GM21381 (cell line): ENCODE data around the gene ELOVL6.
"Not testable (repeated sequence)": the region's sequence is repeated elsewhere in the genome, so short reads cannot be mapped to it uniquely, and the experiment has no call there.

Source experiments
- ATAC-seq: cut with Tn5 transposase; IDR thresholded peaks from one replicate; pipeline ENCODE4 v1.9.1; 2021; ENCODE audit warnings: mild to moderate bottlenecking, moderate library complexity; ENCODE audit not compliant: unreplicated experiment

Gene ELOVL6

DNA sequence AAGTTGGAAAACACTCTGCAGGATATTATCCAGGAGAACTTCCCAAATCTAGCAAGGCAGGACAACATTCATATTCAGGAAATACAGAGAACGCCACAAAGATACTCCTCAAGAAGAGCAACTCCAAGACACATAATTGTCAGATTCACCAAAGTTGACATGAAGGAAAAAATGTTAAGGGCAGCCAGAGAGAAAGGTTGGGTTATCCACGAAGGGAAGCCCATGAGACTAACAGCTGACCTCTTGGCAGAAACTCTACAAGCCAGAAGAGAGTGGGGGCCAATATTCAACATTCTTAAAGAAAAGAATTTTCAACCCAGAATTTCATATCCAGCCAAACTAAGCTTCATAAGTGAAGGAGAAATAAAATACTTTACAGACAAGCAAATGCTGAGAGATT lies 120.3 kb downstream of the ELOVL6 start:
- ATAC-seq, result not testable (repeated sequence)

DNA sequence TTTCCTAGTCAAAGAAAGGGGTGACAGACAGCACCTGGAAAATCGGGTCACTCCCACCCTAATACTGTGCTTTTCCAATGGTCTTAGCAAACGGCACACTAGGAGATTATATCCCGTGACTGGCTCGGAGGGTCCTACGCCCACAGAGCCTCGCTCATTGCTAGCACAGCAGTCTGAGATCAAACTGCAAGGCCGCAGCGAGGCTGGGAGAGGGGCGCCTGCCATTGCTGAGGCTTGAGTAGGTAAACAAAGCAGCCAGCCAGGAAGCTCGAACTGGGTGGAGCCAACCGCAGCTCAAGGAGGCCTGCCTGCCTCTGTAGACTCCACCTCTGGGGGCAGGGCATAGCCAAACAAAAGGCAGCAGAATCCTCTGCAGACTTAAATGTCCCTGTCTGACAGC lies 121.6 kb downstream of the ELOVL6 start:
- not testable (repeated sequence) for ATAC-seq

DNA sequence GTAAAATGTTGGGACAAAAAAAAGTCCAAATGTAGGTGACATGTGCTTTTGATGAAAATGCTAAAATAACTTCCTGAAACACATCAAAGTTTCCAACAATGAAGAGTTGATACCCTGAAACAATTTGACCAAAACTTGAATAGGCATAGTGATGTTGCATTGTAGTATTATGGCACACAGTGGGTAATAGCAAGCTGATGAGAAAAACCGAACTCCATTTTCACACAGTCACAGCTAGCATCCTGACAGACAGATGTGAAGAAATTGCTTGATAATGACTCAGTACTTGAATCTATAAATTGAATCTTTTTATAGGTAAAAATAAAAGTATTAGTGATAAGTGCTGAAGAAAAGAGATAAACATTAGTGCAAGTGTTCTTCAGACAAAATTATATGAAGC lies 122.5 kb downstream of the ELOVL6 start:
- ATAC-seq, result no peak

DNA sequence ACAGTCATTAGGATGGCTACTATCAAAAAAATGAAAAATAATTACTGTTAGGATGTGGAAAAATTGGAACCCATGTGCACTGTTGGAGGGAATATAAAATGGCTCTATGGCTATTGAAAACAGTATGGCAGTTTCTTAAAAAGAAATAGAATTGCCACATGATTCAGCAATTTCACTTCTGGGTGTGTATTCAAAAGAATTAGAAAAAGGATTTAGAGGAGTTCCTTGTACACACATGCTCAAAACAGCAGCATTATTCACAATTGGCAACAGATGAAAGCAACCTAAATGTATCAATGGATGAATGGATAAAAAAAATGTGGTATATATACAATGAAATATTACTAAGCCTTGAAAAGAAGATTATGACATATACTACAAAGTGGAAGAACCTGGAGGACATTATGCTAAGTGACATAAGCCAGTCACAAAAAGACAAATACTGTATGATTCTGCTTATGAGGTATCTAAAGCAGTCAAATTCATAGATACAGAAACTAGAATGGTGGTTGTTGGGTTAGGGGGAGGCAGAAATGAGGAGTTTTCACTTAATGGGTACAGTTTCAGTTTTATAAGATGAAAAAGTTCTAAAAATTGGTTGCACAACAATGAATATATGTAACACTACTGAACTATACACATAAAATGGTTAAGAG lies 123.2 kb downstream of the ELOVL6 start:
- no peak for ATAC-seq

DNA sequence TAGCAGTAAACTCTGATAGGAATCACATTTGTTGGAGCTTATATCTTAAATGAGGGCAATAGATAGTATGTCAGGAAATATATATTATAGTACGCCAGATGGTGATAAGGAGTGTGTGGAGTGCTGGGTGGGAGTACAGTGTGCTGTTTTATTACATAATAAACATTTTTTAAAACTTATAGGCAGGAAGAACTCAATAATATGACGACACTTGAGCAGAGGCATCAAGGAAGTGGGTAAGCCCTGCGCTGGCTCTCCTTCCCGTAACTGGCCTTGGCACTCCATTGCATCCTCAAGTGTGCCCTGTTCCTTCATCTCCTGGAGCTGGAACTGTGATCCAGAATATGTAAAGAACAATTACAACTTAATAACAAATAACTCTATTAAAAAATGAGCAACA lies 123.8 kb downstream of the ELOVL6 start:
- ATAC-seq, result no peak

DNA sequence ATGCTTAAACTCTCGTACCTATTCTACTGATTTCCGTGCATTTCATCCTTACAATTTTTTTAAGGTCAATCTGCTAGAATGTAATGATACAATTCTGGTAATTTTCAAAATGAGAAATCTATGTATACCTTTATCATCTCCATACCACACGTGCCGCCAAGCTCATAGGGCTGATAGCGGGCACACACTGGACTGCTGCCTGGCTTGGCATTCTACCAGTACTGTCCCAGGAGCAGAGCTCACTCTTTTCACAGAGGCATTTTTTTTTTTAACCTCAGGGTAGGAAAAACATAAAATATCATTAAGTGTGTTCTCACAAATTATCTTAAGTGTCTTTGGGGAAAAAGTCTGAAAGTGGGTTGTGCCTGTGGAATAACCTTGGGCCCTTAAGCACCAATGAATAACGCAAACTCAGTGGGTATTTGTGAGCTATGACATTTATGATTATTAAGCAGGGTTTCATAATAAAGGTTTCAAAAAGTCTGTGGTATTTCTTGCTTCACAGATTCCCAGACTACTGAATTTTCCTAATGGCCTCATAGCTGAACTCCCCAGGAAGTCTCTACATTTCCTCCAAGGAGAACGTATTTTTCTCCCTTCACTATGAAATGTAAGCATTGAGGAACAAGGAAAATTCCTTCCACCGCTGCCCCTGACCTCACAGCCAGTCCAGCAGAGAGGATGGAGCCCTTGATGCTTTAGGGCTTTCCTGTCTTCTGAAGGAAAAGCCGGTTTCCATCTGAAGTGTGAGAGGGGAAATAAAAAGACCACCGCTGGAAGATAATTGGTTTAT lies 125.2 kb downstream of the ELOVL6 start:
- ATAC-seq, result no peak

DNA sequence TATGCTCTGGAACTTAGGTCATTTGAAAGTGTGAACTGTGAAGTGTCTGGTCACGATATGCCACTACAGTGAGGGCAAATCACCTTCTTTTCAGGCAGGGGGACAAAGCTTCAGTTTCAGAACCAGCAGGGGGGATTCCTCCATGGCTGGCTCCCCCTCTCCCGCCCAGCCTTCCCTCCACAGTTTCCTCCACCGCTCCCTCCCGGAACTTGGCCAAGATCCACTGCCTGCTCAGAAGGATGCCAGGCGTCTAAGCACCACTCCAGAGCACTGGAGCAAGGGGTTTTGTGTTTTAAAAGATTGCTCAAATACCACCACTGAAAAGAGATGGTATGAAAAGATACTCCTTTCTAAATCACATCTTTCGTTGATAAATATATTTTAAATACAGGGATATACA lies 126.9 kb downstream of the ELOVL6 start:
- no peak for ATAC-seq

DNA sequence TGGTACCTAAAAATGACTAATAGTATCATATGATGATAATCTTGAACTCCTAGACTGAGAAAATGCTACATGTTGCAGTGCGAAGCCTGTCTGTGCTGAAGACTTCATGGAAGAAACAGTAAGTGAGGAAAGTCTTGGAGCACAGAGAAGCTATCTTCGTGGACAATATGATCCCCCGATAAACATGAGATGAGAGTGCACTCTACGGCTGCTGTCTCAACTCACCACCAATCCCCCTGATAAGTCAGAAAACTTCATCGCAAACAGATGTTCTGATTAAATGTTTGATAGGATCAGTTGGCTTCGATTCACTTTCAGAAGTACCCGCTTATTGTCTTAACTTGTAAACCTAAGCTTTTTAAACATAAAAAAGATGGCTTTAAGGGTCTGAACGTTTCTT lies 130.2 kb downstream of the ELOVL6 start:
- ATAC-seq, result no peak

DNA sequence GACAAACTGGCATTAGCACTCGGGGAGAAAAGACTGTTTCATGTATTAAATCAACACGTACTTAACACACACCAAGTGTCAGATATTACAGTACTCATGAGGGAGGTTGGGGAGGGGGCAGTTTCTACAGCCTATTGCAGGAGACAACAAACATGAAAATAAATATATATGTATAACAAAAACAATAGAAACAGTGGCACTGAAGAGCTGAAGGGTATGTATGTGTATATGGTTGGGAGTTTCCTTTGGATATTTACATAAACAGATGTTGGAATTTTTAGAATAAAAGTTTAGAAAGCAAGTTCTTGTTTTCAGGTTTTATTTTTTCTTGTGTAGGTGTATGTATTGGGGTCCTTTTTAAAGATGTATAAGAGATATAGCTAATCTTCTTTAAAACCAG lies 133.5 kb downstream of the ELOVL6 start:
- no peak for ATAC-seq

DNA sequence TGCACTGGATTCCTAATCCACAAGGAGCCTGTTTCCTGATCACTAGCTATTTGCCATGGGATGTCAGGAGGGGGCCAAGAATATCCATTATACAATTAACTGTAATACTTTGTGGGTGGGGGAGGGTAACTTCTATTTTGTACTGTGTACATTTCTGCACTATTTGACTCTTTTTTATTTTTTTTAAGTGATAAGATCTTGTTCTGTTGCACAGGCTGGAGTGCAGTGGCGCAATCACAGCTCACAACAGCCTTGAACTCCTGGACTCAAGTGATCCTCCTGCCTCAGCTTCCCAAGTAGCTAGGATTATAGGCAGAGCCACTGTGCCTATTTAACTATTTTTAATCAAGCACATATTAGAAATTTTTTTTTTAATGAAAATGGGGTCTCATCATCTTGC lies 134.1 kb downstream of the ELOVL6 start:
- no peak for ATAC-seq

DNA sequence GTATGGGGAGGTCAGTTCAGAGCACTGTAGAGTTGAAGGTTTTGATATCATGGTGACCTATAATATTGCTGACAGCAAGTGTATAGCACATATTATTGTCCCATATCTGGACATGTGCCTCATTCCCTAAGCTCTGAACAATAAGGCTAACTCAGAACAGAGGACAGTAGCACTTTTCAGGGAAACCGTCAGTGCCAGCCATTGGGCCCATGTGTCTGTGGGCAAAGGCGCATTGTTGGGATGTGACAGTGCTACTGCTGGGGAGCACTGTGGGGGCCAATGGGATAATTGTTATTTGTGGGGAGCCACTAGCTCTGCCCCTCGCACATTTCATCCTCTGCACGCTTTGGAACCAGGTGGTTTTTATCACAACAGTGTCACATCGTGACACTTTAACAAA lies 136.2 kb downstream of the ELOVL6 start:
- ATAC-seq, result no peak

DNA sequence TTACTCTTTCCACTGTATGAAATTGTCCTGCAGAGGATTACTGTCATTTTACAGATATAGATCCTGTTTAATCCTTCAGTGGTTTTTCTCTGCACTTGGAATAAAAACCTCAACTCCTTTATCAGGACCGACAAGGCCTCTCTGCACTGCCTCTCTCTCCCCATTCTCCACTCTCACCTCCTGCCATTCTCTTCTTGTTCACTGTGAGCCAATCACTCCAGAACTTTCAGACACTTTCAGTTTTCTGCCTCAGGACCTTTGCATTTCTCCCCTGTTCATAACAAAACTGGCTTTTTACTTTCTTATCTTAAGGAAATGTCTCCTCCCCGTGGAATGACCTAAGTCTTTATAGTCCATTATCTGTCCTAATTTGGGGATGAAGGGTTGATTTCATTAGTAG lies 137.3 kb downstream of the ELOVL6 start:
- no peak for ATAC-seq

DNA sequence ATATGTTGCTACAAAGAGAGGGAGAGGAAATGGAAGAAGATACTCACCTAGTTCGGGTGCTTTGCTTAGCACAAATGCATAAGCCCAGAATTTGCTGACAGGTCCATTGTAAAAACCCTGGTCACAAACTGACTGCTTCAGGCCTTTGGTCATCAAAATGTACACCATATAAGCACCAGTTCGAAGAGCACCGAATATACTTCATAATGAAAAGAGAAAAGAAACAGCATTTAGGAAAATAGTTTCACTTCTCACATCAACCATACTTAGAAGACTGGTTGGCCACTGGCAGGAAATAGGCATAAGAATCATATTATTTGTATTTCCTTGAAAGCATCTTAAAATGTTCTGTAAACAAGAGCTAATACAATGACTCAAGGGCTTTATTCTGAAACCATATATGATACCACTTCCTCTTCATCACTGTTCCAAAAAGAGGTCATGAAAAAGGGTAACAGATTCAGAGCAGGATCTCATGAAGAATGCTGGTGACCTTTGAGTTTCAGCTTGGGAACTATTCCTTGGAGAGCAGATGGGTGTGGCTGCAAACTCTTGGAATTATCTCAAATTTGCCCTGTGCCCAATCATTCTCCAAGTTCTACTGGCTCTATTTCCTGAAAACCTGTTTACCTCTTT lies 138.7 kb downstream of the ELOVL6 start:
- peak; percentile 73 for ATAC-seq

DNA sequence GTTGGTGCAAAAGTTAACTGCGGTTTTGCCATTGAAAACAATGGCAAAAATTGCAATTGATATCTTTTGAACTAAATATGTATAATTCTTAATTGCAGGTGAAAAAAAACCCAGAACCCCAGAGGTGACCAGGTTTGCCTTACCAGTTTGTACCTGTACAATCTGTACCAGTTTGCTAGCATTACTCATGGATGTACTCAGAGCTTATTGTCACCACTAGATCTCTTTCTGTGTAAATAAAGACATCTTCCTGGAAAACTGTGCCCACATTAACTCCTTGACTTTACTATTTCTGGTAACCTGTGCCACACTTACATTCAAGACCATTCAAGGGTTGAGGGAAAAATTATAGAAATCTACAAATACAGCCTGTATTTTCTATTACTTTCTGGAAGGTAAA lies 139.7 kb downstream of the ELOVL6 start:
- no peak for ATAC-seq

DNA sequence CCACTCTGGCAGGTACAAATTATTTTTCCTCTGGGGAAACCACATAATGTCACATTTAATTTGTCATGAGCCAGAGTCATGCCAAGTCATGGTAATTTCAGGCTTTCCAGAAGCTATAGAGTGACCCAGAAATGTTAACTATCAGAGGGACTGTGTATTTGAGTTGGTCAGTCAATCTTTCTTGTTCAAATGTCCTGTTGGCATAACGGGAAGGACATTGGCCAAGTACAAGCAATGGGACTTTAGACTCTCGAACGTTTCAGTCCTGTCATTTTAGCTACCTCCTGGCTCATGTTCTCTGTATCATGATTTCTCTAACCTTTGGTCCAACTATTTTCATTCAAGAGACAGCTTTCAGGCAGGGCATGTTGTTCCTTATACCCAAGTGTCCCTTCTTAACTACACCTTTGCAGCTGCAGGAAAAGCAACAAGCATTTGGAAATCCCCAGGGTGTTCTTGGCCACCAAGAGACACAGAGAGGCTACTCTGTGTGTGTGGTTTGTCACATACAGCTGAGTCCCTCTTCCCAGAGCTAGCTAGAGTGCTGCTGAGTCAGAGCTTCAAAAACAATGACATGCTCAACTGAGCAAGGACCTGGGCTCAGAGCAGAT lies 143.2 kb downstream of the ELOVL6 start:
- ATAC-seq, result peak; percentile 77

DNA sequence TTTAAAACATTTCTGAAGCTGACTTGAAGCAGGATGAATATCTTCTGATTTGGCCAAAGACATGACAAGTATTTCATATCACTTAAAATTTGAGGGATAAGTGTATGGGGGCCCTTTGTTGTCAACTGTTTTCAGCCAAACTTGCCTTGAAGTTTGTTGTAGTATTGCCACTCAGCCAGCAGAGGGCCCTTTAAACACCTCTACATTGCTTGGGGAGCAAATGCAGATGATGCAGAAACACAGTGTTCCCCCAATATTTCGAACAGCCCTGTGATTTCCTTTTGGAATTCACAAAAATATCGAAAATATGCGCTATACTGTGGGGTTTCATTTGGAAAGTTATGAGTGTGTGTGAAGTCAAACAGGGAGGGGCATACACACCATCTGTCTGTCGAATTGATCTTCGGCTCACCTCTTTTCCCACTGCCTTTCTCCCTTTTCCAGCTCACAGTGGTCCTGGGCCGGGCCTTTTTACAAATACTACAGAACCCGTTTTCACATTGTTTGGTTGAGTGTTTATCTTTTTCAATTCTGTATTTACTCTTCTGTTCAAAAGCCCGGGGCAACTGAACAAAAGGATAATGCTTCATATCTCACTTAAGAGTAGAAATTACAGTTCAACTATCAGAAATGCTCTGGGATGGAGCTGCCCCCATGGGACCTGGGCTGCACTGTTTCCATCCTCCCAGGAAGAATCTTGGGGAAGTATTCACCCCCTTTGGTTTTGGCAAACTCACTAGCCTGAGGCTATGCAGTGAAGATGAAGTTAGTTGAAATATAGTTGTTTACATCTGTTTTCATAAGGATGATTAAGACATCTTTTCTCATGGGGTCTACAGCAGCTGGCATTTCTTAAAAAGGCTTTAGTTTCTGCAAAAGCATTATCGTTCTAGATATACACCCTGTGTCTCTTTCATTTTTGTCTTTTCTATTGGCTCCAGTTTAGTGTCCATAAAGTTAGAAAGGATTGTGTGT lies 148.2 kb downstream of the ELOVL6 start:
- ATAC-seq, result peak; percentile 50

DNA sequence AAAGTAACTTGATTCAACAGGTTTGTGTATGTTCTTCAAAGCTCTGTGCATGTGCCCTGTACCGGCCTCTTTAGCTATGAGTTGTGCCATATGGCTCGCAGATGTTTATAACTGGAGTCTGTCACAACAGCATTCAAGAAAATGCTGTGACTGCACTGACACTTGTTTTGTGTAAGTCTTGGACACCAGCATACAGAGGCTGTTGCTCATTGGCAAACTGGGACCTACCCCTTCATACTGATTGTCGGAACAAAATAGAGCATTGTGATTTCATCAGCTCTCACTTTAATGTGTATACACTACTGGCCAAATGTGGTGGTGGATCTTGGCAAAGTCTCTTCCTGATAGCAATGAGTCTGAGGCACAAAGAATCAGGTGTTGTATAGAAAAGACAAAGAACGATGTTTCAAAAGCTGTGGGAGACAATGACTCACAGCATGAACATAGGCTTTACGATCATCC lies 151.8 kb downstream of the ELOVL6 start:
- no peak for ATAC-seq

DNA sequence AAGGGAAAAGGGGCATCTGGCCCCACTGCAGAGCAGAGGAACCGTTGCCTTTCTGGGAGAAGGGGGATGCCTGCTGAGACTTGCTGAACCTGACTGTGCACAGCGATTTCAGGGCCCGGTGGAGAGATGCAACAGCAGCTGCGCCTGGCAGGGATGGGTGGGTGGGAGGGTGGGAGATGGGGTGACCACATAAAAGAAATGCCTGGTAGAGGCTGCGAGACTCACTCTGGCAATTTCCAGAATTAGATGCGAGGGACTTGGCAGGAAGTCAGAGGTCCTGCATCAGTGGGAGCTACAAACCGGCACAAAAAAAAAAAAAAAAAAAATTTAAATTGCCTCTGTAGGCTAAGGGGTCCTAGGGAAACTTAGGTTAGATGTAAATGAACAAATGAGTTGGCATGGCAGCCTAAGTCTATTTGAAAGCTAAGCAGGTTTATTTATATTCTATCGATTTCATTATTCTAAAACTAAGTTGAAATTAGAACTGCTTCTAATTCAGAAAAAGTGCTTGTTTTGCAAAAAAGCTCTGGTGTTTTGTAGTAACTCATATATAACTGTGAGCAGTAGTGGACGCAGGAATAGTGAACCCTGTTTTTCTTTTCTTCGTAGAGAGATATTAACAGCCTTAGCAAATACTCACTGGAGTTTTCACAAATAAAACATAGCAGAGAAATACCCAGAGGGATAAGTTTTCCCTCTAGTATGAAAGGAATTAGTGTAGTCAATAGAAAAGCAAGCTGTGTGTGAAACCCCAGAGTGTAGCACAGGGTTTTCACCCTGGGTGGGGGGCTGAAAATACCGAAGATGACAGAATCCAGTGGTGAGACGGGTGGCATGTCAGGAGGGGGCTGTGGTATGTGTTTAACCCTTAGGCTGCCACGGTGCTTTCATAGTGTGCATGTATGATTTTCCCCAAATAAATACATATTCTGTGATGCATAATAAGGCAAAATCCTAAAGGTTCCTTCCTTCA lies 155.6 kb downstream of the ELOVL6 start:
- ATAC-seq, result no peak

DNA sequence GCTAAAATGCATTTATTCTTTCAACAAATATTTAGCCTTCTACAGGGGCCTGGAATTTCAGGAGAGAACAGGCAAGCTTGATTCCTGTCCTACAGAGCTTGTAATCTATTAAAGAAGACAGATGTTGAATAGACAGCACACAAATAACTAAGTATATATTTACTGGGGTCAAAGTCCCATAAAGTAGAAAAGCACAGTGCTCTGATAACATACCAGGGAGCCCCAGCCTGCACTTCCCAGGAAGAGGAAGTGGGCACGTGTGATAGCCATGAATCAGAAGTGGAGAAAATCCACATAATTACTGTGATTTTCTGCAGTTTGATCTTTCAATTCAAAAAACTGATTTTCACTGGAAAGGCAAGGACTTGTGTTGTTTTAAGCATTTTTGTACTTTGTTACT lies 156.7 kb downstream of the ELOVL6 start:
- ATAC-seq, result no peak
